GM13977 (cell line): Measurements from ENCODE around the gene TMEM117.
"Not testable (repeated sequence)": the region's sequence is repeated elsewhere in the genome, so short reads cannot be mapped to it uniquely, and the experiment has no call there.

Experiments used
- DNase-seq: peaks from one replicate; pipeline ENCODE4 v3.0.0; 2012; ENCODE audit warnings: low spot score
- in situ Hi-C: fragments of 300-500 bp; cut with MboI; formaldehyde crosslinking; loops from one replicate; pipeline ENCODE4 v1.12.0; 2022; ENCODE audit warnings: low sequenced_read_pairs, low pct_unique_long_range_greater_than_20kb, mixed read lengths, inconsistent platforms; ENCODE audit not compliant: unreplicated experiment
- TF ChIP-seq, protein P1 (sequence below): IDR thresholded peaks from 2 replicates; pipeline ENCODE4 v1.5.1; 2012; ENCODE audit warnings: mild to moderate bottlenecking, control low read depth; ENCODE audit not compliant: insufficient read depth; ENCODE audit errors: extremely low read depth, missing control alignments

Gene TMEM117

DNA sequence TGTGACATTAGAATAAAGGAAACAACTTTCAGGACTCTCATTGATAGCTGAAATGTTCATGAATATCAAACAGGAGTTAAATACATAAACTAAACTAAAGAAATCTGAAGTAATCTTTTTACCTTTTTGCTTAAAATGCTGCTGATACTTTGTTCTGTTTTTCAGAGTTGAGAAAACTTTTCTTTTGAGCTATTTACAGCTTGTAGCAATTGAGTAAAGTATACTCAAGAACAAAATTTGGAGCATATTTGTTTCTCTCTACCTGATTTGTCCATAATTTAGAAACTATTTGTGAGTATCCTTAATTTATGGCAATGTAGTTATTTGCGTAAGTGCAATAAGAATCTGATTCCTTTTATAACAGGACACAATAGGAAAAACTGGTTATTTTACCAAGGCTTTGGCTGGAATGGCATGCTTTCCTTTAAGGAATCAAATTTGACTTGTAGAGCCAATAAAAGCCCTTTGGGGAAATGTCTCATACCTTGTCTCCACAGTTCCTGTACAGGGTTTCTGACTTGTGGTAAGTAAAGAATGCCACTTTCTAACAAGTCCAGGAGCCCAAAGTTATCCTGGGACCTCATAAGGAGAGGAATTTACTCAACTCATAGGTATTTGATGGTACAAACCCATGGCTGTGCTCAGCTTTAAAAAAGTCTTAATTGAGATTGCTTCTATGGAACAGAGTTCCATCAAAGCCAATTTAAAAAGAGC, 195.7 kb downstream of the TMEM117 start:
- no peak for DNase-seq
- TF ChIP-seq, protein P1, sequence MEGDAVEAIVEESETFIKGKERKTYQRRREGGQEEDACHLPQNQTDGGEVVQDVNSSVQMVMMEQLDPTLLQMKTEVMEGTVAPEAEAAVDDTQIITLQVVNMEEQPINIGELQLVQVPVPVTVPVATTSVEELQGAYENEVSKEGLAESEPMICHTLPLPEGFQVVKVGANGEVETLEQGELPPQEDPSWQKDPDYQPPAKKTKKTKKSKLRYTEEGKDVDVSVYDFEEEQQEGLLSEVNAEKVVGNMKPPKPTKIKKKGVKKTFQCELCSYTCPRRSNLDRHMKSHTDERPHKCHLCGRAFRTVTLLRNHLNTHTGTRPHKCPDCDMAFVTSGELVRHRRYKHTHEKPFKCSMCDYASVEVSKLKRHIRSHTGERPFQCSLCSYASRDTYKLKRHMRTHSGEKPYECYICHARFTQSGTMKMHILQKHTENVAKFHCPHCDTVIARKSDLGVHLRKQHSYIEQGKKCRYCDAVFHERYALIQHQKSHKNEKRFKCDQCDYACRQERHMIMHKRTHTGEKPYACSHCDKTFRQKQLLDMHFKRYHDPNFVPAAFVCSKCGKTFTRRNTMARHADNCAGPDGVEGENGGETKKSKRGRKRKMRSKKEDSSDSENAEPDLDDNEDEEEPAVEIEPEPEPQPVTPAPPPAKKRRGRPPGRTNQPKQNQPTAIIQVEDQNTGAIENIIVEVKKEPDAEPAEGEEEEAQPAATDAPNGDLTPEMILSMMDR, result no peak
- in situ Hi-C loops, result no loop called here

DNA sequence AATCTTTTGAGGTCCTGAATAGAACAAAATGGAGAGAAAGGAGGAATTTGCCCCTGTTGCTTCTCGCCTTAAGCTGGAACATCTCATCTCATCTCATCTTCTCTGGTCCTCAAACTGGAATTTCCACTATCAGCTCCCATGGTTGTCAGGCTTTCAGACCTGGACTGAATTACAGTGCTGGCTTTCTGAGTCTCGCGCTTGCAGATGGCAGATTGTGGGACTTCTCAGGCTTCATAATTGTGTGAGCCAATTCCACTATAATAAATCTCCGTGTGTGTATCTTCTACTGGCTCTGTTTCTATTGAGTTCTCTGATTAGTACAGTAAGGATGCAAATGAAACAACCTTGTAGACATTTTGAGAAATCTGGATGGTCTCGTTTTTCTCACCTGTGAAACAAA, 199.0 kb downstream of the TMEM117 start:
- in situ Hi-C loops, result no loop called here
- TF ChIP-seq, protein P1, result no peak
- no peak for DNase-seq

DNA sequence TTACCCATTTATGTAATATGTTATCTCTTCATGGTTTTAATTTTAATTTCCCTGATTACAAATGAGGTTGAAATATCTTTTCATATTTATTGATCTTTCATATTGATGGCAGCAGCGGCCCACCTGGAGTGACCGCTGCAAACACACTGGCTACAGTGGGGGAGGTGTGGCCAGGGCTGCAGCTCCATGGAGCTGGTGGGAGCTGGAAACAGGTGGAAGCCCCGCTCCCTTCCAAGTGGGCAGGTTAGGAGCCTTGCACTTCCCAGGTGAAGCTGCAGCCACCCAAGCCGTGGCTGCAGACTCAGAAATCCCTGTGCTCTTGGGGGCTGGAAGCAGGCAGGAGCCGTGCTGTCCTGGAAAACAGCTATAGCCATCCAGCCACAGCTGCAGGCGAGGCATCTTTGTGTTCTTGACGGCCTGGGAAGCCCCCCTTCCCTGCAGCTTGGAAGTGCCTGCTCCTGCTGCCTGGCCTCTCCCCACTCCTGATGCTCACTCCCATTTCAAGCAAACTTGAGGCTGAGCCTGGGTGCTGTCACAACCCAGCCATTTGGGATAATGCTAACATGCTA, 201.1 kb downstream of the TMEM117 start:
- in situ Hi-C loops, result no loop called here
- TF ChIP-seq, protein P1, result no peak
- DNase-seq, result no peak

DNA sequence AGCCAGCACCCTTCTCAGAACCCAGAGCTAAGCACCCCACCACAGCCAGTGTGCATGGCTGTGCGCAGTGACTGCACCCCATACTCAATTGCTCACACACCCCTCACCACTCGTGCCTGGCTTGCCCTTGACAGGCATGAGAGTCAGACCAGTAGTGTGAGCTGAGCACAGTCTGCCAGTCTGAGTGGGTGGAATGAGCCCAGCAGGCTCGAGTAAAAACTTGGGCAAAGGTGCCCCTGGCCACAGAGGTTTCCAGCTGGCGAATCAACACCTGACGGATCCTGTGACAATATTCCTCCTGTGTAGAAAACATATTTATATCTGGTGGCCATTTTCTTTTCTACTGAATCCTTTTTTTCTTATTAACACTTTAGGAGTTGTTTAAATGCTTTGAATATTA, 202.5 kb downstream of the TMEM117 start:
- TF ChIP-seq, protein P1, result no peak
- DNase-seq, result no peak
- in situ Hi-C loops, result no loop called here

DNA sequence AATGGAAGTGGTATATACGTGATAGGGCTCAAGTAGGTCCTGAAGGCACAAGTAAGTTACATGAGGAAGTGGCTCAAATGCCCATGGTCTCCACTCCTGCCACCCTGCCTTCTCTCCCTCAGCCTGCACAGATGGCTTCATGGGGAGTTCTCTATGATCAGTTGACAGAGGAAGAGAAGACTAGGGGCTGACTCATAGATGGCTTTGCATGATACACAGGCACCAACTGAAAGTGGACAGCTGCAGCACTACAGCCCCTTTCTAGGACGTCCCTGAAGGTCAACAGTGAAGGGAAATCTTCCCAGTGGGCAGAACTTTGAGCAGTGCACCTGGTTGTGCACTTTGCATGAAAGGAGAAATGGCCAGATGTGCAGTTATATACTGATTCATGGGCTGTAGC, 208.6 kb downstream of the TMEM117 start:
- in situ Hi-C loops, result not testable (repeated sequence)

DNA sequence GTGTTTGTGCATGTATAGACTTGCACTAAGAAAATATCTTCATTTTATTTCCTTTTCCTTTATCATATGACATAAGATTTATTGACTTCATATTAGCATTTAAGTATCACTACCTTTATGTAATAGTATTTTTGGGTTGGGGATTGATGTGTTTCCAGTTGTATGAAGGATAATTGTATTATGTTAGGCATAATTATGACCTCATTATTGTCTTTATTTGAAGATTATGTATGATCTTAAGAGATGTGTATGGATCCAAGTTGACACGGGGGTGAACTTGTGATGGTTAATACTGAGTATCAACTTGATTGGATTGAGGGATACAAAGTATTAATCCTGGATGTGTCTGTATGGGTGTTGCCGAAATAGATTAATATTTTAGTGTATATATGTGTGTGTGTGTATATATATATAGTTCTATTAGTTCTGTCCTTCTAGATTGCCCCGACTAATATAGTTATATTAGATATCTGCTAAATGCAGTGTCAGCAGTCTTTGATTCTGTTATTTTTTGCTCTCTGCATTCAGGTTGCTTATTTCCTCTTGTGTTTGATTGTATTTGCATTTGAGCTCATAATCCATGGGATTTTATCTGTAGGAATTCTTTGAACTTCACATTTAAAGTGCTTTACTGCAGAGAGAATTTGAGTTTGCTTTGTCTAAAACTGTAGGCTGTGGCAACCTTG, 211.0 kb downstream of the TMEM117 start:
- TF ChIP-seq, protein P1, result no peak
- DNase-seq, result no peak
- in situ Hi-C loops, result no loop called here

More for the DNA sequence above, 208.6 kb downstream of the TMEM117 start:
- not testable (repeated sequence) for DNase-seq

DNA sequence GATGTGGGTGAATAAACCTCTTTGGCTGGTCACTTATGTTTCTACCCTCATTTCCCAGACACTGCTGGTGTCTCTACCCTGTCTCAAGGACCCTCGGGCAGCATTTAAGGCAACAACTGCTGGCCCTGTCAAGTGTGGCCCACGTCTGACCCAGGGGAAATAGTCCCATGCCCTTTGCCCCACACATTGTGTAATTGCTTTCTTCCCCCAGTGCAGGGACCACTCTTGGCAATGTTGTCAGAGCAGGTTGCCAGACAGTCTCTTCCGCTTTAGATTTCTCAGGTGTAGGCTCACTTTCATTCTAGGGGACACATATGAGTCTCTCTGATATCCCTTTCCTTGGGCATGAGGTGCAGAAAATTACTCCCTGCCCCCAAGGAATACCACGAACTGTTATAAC, 216.7 kb downstream of the TMEM117 start:
- DNase-seq, result no peak
- in situ Hi-C loops, result no loop called here
- TF ChIP-seq, protein P1, result no peak
